Aorta (tissue), 5 donors: ENCODE data around the gene CSAD. TPM values are rescaled to one million over a fixed set of nuclear protein-coding genes. Genes with fewer than 3 reads are reported as not detected.

Source experiments
- ATAC-seq: fragments of 200-7000 bp; cut with Tn5 transposase; one replicate; pipeline ENCODE4 v1.9.1; 2022; ENCODE audit warnings: moderate library complexity; ENCODE audit not compliant: low FRiP score
- DNase-seq, 2 donors: peaks; one replicate each; pipeline ENCODE4 v3.0.0-alpha.2; 2020
- H3K27ac ChIP-seq, 2 donors: one replicate each; pipeline ENCODE4 v1.5.1; 2013; ENCODE audit warnings: low read length in 2 of 2, mild to moderate bottlenecking in 2 of 2, moderate library complexity in 2 of 2, control low read depth in 1 of 2, inconsistent platforms in 1 of 2, low read depth in 1 of 2
- H3K27me3 ChIP-seq, 2 donors: one replicate each; pipeline ENCODE4 v1.6.1; 2013; ENCODE audit warnings: control low read depth in 1 of 2, low read length in 1 of 2, mild to moderate bottlenecking in 1 of 2, moderate library complexity in 1 of 2; ENCODE audit not compliant: insufficient read depth in 2 of 2, control insufficient read depth in 1 of 2
- H3K36me3 ChIP-seq, 2 donors: one replicate each; pipeline ENCODE4 v1.6.1; 2013; ENCODE audit warnings: control low read depth in 1 of 2, low read length in 1 of 2, mild to moderate bottlenecking in 1 of 2; ENCODE audit not compliant: insufficient read depth in 2 of 2, control insufficient read depth in 1 of 2
- H3K4me1 ChIP-seq, 2 donors: one replicate each; pipeline ENCODE4 v1.6.1; 2013; ENCODE audit warnings: low read length in 2 of 2, control low read depth in 1 of 2, mild to moderate bottlenecking in 1 of 2, moderate library complexity in 1 of 2; ENCODE audit not compliant: insufficient read depth in 2 of 2, control insufficient read depth in 1 of 2
- H3K4me3 ChIP-seq, 2 donors: one replicate each; pipeline ENCODE4 v1.5.1; 2013; ENCODE audit warnings: low read length in 2 of 2, control low read depth in 1 of 2, mild to moderate bottlenecking in 1 of 2
- H3K9me3 ChIP-seq: one replicate; pipeline ENCODE4 v1.6.1; 2013; ENCODE audit warnings: mild to moderate bottlenecking, low read length; ENCODE audit not compliant: control insufficient read depth
- WGBS, 2 donors: extraction: QIAGEN DNeasy Blood & Tissue Kit; methylation state at CpG; one replicate each; pipeline ENCODE4 v1.1.7; 2013; 5-methylcytosine and 5-hydroxymethylcytosine counted together
- intact Hi-C, 2 donors: fragments of 100-400 bp; cut with DNase I; formaldehyde crosslinking; loops; one replicate each; pipeline versions ENCODE4 v1.14.2 to v1.15.0; 2022
- long read RNA-seq, 2 donors: library from polyadenylated mRNA; unstranded; transcript quantifications; one replicate each; pipeline ENCODE4 v2.0.0, GENCODE V29; 2020 to 2021
- polyA plus RNA-seq, 2 donors: library from polyadenylated mRNA; stranded (reverse); fragments of 200-250 nt; gene quantifications; one replicate each; pipeline ENCODE4 v1.2.3, GENCODE V29; 2013
- total RNA-seq, 2 donors: library from RNA; stranded (reverse); fragmentation: NEBNext Ultra II Directional; extraction: Animal tissue kit (Norgen Biotek cat#: 25700); gene quantifications; one replicate each; pipeline ENCODE4 v1.2.1, GENCODE V29; 2021
- donor health status: healthy with polysubstance abuse.
- donor health status: Bipolar disorder and iron deficiency.
- donor health status: DM: no; HTN: no; CAD: no.
- donor health status: DM: no; HTN: no; CAD: no.
- donor health status: DM: yes; HTN: yes; CAD: no.

Gene CSAD
- total RNA-seq (10 to 100 TPM; 52.7 to 74.4 TPM), polyA plus RNA-seq (100 to 1,000 TPM in 1 of 2 donors, 1 to 10 TPM in 1; 5.0 to 118 TPM)
- long read RNA-seq, donor 1, partial matches to known transcripts, result 5 of 34 reads
- long read RNA-seq, donor 1, other reads (novel, unspliced or antisense), result 27 of 34 reads
- long read RNA-seq, donor 2, partial matches to known transcripts, result 0 of 8 reads
- long read RNA-seq, donor 2, other reads (novel, unspliced or antisense), result 8 of 8 reads

- Histone ChIP-seq H3K4me1 (peaks cover 4 to 9% of the 10 kb centered on the region in 2 donors), H3K27me3 (no peaks in the 10 kb centered on the region), H3K9me3 (no peaks in the 10 kb centered on the region), H3K27ac (peak within 1 kb of the TSS; percentile 61 to 95), H3K4me3 (peak within 1 kb of the TSS; percentile 61 to 87), H3K36me3 (peaks cover 0 to 3% of the 10 kb centered on the region in 2 donors)
- DNase-seq, result peak; percentile 99
- 0 to 1% methylated on average over 37 to 70 of the region's 70 CpGs for WGBS, 2 donors
- peak; percentile 99 for ATAC-seq
- intact Hi-C loops, result no loop called here
Measured at GRCh38 chr12:53180220-53180930, at the start of gene CSAD, which contains the start of gene ZNF740. TSS of gene CSAD (minus strand) at chr12:53180925. CDS start at chr12:53173470, 7,455 bp downstream. TSS of gene ZNF740 (plus strand) at chr12:53180722. CDS start at chr12:53181984, 1,262 bp downstream.

GRCh38 chr12:53230108-53230845, 49.6 kb upstream of the CSAD start:
- intact Hi-C loops, result no loop called here
- no peaks in the 10 kb centered on the region for H3K27me3 ChIP-seq
- WGBS, 2 donors, result 35 to 52% methylated on average over 4 to 10 of the region's 10 CpGs
- no peak overlapping the region for H3K4me3 ChIP-seq
- no peaks in the 10 kb centered on the region for H3K9me3 ChIP-seq
- H3K4me1 ChIP-seq, result peaks cover 0 to 6% of the 10 kb centered on the region in 2 donors
- peak overlapping the region in 1 of 2 donors; percentile 33 for H3K27ac ChIP-seq
- DNase-seq, result peak in 1 of 2 donors; percentile 76
- ATAC-seq, result no peak
- H3K36me3 ChIP-seq, result peaks cover 0 to 2% of the 10 kb centered on the region in 2 donors

GRCh38 chr12:53229454-53229853, 48.7 kb upstream of the CSAD start:
- Histone ChIP-seq H3K4me1 (peaks cover 0 to 4% of the 10 kb centered on the region in 2 donors), H3K27me3 (no peaks in the 10 kb centered on the region), H3K36me3 (peaks cover 0 to 2% of the 10 kb centered on the region in 2 donors), H3K27ac (peak overlapping the region in 1 of 2 donors; percentile 22), H3K9me3 (no peaks in the 10 kb centered on the region), H3K4me3 (no peak overlapping the region)
- ATAC-seq (no peak), DNase-seq (peak in 1 of 2 donors; percentile 36)
- 82 to 85% methylated on average over 2 of the region's 2 CpGs for WGBS, 2 donors
- intact Hi-C loops, result no loop called here

GRCh38 chr12:53227836-53228235, 47.1 kb upstream of the CSAD start:
- H3K27ac ChIP-seq, result no peak overlapping the region
- no peaks in the 10 kb centered on the region for H3K4me1 ChIP-seq
- H3K36me3 ChIP-seq, result peaks cover 0 to 2% of the 10 kb centered on the region in 2 donors
- WGBS, 2 donors, result 43 to 88% methylated on average over 1 of the region's 1 CpG
- intact Hi-C loops, result no loop called here
- no peak overlapping the region for H3K4me3 ChIP-seq
- DNase-seq, result peak; percentile 2 to 4
- H3K9me3 ChIP-seq, result no peaks in the 10 kb centered on the region
- ATAC-seq, result no peak
- no peaks in the 10 kb centered on the region for H3K27me3 ChIP-seq

GRCh38 chr12:53227341-53227740, 46.6 kb upstream of the CSAD start:
- intact Hi-C loops, result no loop called here
- ATAC-seq (no peak), DNase-seq (peak; percentile 36 to 64)
- H3K4me1 ChIP-seq, result no peaks in the 10 kb centered on the region
- WGBS, 2 donors, result 94% methylated on average over 11 of the region's 11 CpGs
- no peaks in the 10 kb centered on the region for H3K9me3 ChIP-seq
- peaks cover 0 to 2% of the 10 kb centered on the region in 2 donors for H3K36me3 ChIP-seq
- H3K4me3 ChIP-seq, result no peak overlapping the region
- H3K27me3 ChIP-seq, result no peaks in the 10 kb centered on the region
- no peak overlapping the region for H3K27ac ChIP-seq

- intact Hi-C loops, result no loop called here
- Histone ChIP-seq H3K27ac (no peak overlapping the region), H3K36me3 (peaks cover 0 to 2% of the 10 kb centered on the region in 2 donors), H3K4me3 (no peak overlapping the region), H3K27me3 (no peaks in the 10 kb centered on the region), H3K9me3 (no peaks in the 10 kb centered on the region), H3K4me1 (no peaks in the 10 kb centered on the region)
- 91 to 95% methylated on average over 4 of the region's 4 CpGs for WGBS, 2 donors
- ATAC-seq (no peak), DNase-seq (peak; percentile 24 to 63)
Measured at GRCh38 chr12:53226815-53227214, 46.1 kb upstream of the CSAD start.

- intact Hi-C loops, result no loop called here
- H3K27me3 ChIP-seq, result no peaks in the 10 kb centered on the region
- H3K4me3 ChIP-seq, result no peak overlapping the region
- ATAC-seq (no peak), DNase-seq (peak; percentile 37 to 61)
- WGBS, 2 donors, result 72 to 79% methylated on average over 10 of the region's 10 CpGs
- peak overlapping the region in 1 of 2 donors; percentile 5 for H3K27ac ChIP-seq
- H3K9me3 ChIP-seq, result no peaks in the 10 kb centered on the region
- no peaks in the 10 kb centered on the region for H3K4me1 ChIP-seq
- H3K36me3 ChIP-seq, result peaks cover 0 to 2% of the 10 kb centered on the region in 2 donors
Measured at GRCh38 chr12:53225635-53226424, 45.1 kb upstream of the CSAD start.
